IMR-90 (cell line): Measurements from ENCODE around the gene TMEM14A. TPM values are rescaled to one million over a fixed set of nuclear protein-coding genes. Genes with fewer than 3 reads are reported as not detected.

Experiments used
- ATAC-seq: fragments of 200-7000 bp; cut with Tn5 transposase; 2 replicates; pipeline ENCODE4 v1.9.1; 2020; ENCODE audit warnings: low read depth, mild to moderate bottlenecking, moderate library complexity
- BruUV-seq: library from RNA; stranded (reverse); fragments of 400-500 nt; replicated peaks from 2 replicates; lab custom pipeline; 2021; lab: Mats Ljungman, UMichigan
- CTCF ChIA-PET: fragments of 300-600 bp; formaldehyde crosslinking; extraction: SDS; loops from one replicate; lab custom pipeline; 2021; ENCODE audit warnings: antibody characterized with exemption; lab: Yijun Ruan, JAX
- POLR2A ChIA-PET: fragments of 300-600 bp; sonication (Branson Sonifier 250); formaldehyde crosslinking; loops from one replicate; lab custom pipeline; 2022; ENCODE audit warnings: antibody characterized with exemption; ENCODE audit not compliant: unreplicated experiment; lab: Charles Lee
- DNase-seq: peaks from one replicate; pipeline ENCODE4 v3.0.0; 2013
- H2AFZ ChIP-seq: replicated peaks from 2 replicates; pipeline ENCODE3; 2013; ENCODE audit warnings: low read length, mild to moderate bottlenecking; ENCODE audit not compliant: poor library complexity
- H2AK5ac ChIP-seq: 2 replicates; pipeline ENCODE4 v1.6.1; 2013; ENCODE audit warnings: low read depth, low read length, inconsistent platforms
- H2AK9ac ChIP-seq: replicated peaks from 2 replicates; pipeline ENCODE3; 2013; ENCODE audit warnings: mild to moderate bottlenecking, low read depth, low read length, moderate library complexity; ENCODE audit not compliant: poor library complexity
- H2BK120ac ChIP-seq: 2 replicates; pipeline ENCODE4 v1.6.1; 2013; ENCODE audit warnings: low read depth, low read length, inconsistent platforms
- H2BK15ac ChIP-seq: 3 replicates; pipeline ENCODE4 v1.6.1; 2013; ENCODE audit warnings: low read depth, low read length, inconsistent platforms
- H2BK20ac ChIP-seq: 2 replicates; pipeline ENCODE4 v1.6.1; 2013; ENCODE audit warnings: low read depth, mild to moderate bottlenecking, inconsistent platforms, low read length, moderate library complexity
- H2BK5ac ChIP-seq: 2 replicates; pipeline ENCODE4 v1.6.1; 2013; ENCODE audit warnings: mild to moderate bottlenecking, low read depth, low read length, inconsistent platforms; ENCODE audit not compliant: poor library complexity, severe bottlenecking
- H3K14ac ChIP-seq: replicated peaks from 2 replicates; pipeline ENCODE4 v1.6.1; 2013; ENCODE audit warnings: low read depth, low read length, inconsistent platforms
- H3K18ac ChIP-seq: 2 replicates; pipeline ENCODE4 v1.6.1; 2013; ENCODE audit warnings: low read depth, low read length, control low read depth
- H3K23ac ChIP-seq: 2 replicates; pipeline ENCODE4 v1.6.1; 2013; ENCODE audit warnings: low read depth, low read length, inconsistent platforms
- H3K27ac ChIP-seq: 2 replicates; pipeline ENCODE4 v1.5.1; 2013; ENCODE audit warnings: mild to moderate bottlenecking, control low read depth, low read length; ENCODE audit not compliant: insufficient read depth
- H3K27me3 ChIP-seq: 2 replicates; pipeline ENCODE4 v1.6.1; 2013; ENCODE audit warnings: low read length; ENCODE audit not compliant: control insufficient read depth, insufficient read depth
- H3K36me3 ChIP-seq: 2 replicates; pipeline ENCODE4 v1.6.1; 2013; ENCODE audit warnings: low read length, mixed read lengths; ENCODE audit not compliant: control insufficient read depth, insufficient read depth
- H3K4ac ChIP-seq: 2 replicates; pipeline ENCODE4 v1.6.1; 2013; ENCODE audit warnings: low read depth, low read length, inconsistent platforms
- H3K4me1 ChIP-seq: 2 replicates; pipeline ENCODE4 v1.6.1; 2013; ENCODE audit warnings: low read length, mixed read lengths; ENCODE audit not compliant: control insufficient read depth, insufficient read depth
- H3K4me2 ChIP-seq: 2 replicates; pipeline ENCODE4 v1.6.1; 2013; ENCODE audit warnings: low read depth, mild to moderate bottlenecking, control low read depth, low read length, moderate library complexity
- H3K4me3 ChIP-seq: 2 replicates; pipeline ENCODE4 v1.5.1; 2013; ENCODE audit warnings: low read depth, mild to moderate bottlenecking, control low read depth, low read length, moderate library complexity; ENCODE audit not compliant: insufficient read depth
- H3K56ac ChIP-seq: 2 replicates; pipeline ENCODE4 v1.6.1; 2013; ENCODE audit warnings: low read length, inconsistent platforms; ENCODE audit not compliant: insufficient read depth; ENCODE audit errors: extremely low read depth
- H3K79me1 ChIP-seq, 2 experiments: 2 replicates each; pipeline ENCODE4 v1.6.1; 2013; ENCODE audit warnings: low read length in 2 of 2, inconsistent platforms in 1 of 2, low read depth in 1 of 2
- H3K9ac ChIP-seq: 2 replicates; pipeline ENCODE4 v1.6.1; 2013; ENCODE audit warnings: low read depth, low read length, control low read depth
- H3K9me1 ChIP-seq: 2 replicates; pipeline ENCODE4 v1.6.1; 2013; ENCODE audit warnings: low read length, inconsistent platforms; ENCODE audit not compliant: insufficient read depth
- H3K9me3 ChIP-seq: 2 replicates; pipeline ENCODE4 v1.6.1; 2013; ENCODE audit warnings: low read length; ENCODE audit not compliant: control insufficient read depth, insufficient read depth
- H4K20me1 ChIP-seq: 2 replicates; pipeline ENCODE4 v1.6.1; 2013; ENCODE audit warnings: low read length, inconsistent platforms; ENCODE audit not compliant: insufficient read depth
- H4K5ac ChIP-seq: 2 replicates; pipeline ENCODE4 v1.6.1; 2013; ENCODE audit warnings: mild to moderate bottlenecking, low read depth, low read length, control low read depth
- H4K8ac ChIP-seq, 2 experiments: 2 replicates each; pipeline ENCODE4 v1.6.1; 2013; ENCODE audit warnings: low read depth in 2 of 2, low read length in 2 of 2, control low read depth in 1 of 2, inconsistent platforms in 1 of 2
- H4K91ac ChIP-seq: 2 replicates; pipeline ENCODE4 v1.6.1; 2013; ENCODE audit warnings: low read depth, low read length, inconsistent platforms; ENCODE audit not compliant: insufficient read depth
- BHLHE40 ChIP-seq: fragments of 150-350 bp; IDR thresholded peaks from 2 replicates; pipeline ENCODE4 v1.6.1; 2016; ENCODE audit warnings: mild to moderate bottlenecking, low read depth, low read length
- CEBPB ChIP-seq: IDR thresholded peaks from 2 replicates; pipeline ENCODE4 v1.6.1; 2012; ENCODE audit warnings: low read depth, low read length, improper control_type of control experiment
- CHD1 ChIP-seq: IDR thresholded peaks from 2 replicates; pipeline ENCODE4 v1.6.1; 2012; ENCODE audit warnings: low read depth, low read length, improper control_type of control experiment
- FOS ChIP-seq: fragments of 150-350 bp; IDR thresholded peaks from 2 replicates; pipeline ENCODE4 v1.6.1; 2016; ENCODE audit warnings: low read depth, low read length
- MAFK ChIP-seq: IDR thresholded peaks from 2 replicates; pipeline ENCODE4 v1.6.1; 2012; ENCODE audit warnings: low read depth, low read length, improper control_type of control experiment
- MAZ ChIP-seq: IDR thresholded peaks from 2 replicates; pipeline ENCODE4 v1.6.1; 2012; ENCODE audit warnings: low read depth, mild to moderate bottlenecking, low read length, improper control_type of control experiment, moderate library complexity, borderline replicate concordance
- MXI1 ChIP-seq: IDR thresholded peaks from 2 replicates; pipeline ENCODE4 v1.6.1; 2012; ENCODE audit warnings: low read depth, mild to moderate bottlenecking, low read length, moderate library complexity, borderline replicate concordance
- NFE2L2 ChIP-seq: fragments of 150-350 bp; IDR thresholded peaks from 2 replicates; pipeline ENCODE4 v1.6.1; 2016; ENCODE audit warnings: low read depth, mild to moderate bottlenecking, low read length
- POLR2A ChIP-seq: IDR thresholded peaks from 2 replicates; pipeline ENCODE4 v1.6.1; 2012; ENCODE audit warnings: mild to moderate bottlenecking, low read depth, low read length
- RAD21 ChIP-seq: IDR thresholded peaks from 2 replicates; pipeline ENCODE4 v1.6.1; 2012; ENCODE audit warnings: low read length, improper control_type of control experiment
- RCOR1 ChIP-seq: IDR thresholded peaks from 2 replicates; pipeline ENCODE4 v1.6.1; 2012; ENCODE audit warnings: mild to moderate bottlenecking, low read length, improper control_type of control experiment; ENCODE audit not compliant: insufficient replicate concordance
- RFX5 ChIP-seq: IDR thresholded peaks from 2 replicates; pipeline ENCODE4 v1.8.0; 2012; ENCODE audit warnings: low read depth, mild to moderate bottlenecking, low read length, moderate library complexity
- SMC3 ChIP-seq: fragments of 150-350 bp; IDR thresholded peaks from 2 replicates; pipeline ENCODE4 v1.6.1; 2016; ENCODE audit warnings: low read depth, mild to moderate bottlenecking, antibody characterized with exemption, low read length, moderate library complexity
- USF2 ChIP-seq: fragments of 150-350 bp; IDR thresholded peaks from 2 replicates; pipeline ENCODE4 v1.6.1; 2017; ENCODE audit warnings: mild to moderate bottlenecking, antibody characterized with exemption, low read length, low read depth
- WGBS, 2 experiments: methylation state at CpG; one replicate each; pipeline versions ENCODE4 v1.1.5 to v1.1.7; 2013; ENCODE audit warnings: missing lambda C conversion rate in 2 of 2; ENCODE audit not compliant: insufficient read length in 1 of 2; ENCODE audit errors: extremely low coverage in 2 of 2; 5-methylcytosine and 5-hydroxymethylcytosine counted together
- dilution Hi-C: fragments of 300-500 bp; cut with HindIII; formaldehyde crosslinking; loops from one replicate; pipeline ENCODE4 v1.14.3; 2018; ENCODE audit warnings: low sequenced_read_pairs; ENCODE audit not compliant: unreplicated experiment
- in situ Hi-C: fragments of 300-500 bp; cut with MboI; formaldehyde crosslinking; loops from 3 replicates; pipeline ENCODE4 v1.14.3; 2019; ENCODE audit warnings: low sequenced_read_pairs, inconsistent platforms, mixed read lengths
- intact Hi-C: fragments of 100-400 bp; cut with micrococcal nuclease; formaldehyde crosslinking; loops from 2 replicates; pipeline ENCODE4 v1.10.0; 2022
- polyA plus RNA-seq, 3 experiments: library from polyadenylated mRNA; depleted of rRNA; stranded (reverse); fragments of >200 nt; gene quantifications; 2 replicates each; pipeline ENCODE4 v1.2.3, GENCODE V29; 2012; ENCODE audit warnings: low replicate concordance in 1 of 3
- total RNA-seq: library from RNA; depleted of rRNA; stranded (reverse); fragments of >200 nt; gene quantifications from 2 replicates; pipeline ENCODE4 v1.2.3, GENCODE V29; 2012
- TF ChIP-seq, protein P1 (sequence below): fragments of 150-350 bp; IDR thresholded peaks from 2 replicates; pipeline ENCODE4 v1.6.1; 2016; ENCODE audit warnings: low read depth, mild to moderate bottlenecking, low read length, moderate library complexity, borderline replicate concordance
- TF ChIP-seq, protein P2 (sequence below): conservative IDR thresholded peaks from 2 replicates; pipeline ENCODE4 v1.5.1; 2012; ENCODE audit warnings: mild to moderate bottlenecking, low read depth, low read length, improper control_type of control experiment

The TMEM14A gene
- total and polyA plus RNA-seq, 2 of the 4 experiments (the other 2 are of a cell fraction), result 18.5 to 25.1 TPM

- no peak overlapping the region for H3K4ac ChIP-seq
- H2BK5ac ChIP-seq, result no peak overlapping the region
- no peaks in the 10 kb centered on the region; the same call in 1 of the 2 replicates for H3K9me1 ChIP-seq
- 100% methylated on average over 1 of the region's 2 CpGs; no CpG with 5 or more reads in 1 of the 2 experiments for WGBS, 2 experiments
- no peak overlapping the region for H4K5ac ChIP-seq
- dilution Hi-C loops (no loop called here), in situ Hi-C loops (no loop called here), intact Hi-C loops (no loop called here)
- H3K56ac ChIP-seq, result no peak overlapping the region
- H2BK20ac ChIP-seq, result no peak overlapping the region
- H3K9me3 ChIP-seq, result no peaks in the 10 kb centered on the region
- no peak overlapping the region for H2AK9ac ChIP-seq
- H4K91ac ChIP-seq, result no peak overlapping the region
- CTCF ChIA-PET, result no interaction called here
- no peaks in the 10 kb centered on the region; the same call in 1 of the 2 replicates for H3K27me3 ChIP-seq
- H3K23ac ChIP-seq, result no peak overlapping the region
- no peak for DNase-seq
- H2AFZ ChIP-seq, result no peak overlapping the region
- H3K79me1 ChIP-seq, result no peaks in the 10 kb centered on the region
- H3K9ac ChIP-seq, result no peak overlapping the region
- no peak overlapping the region for H3K4me3 ChIP-seq
- H3K27ac ChIP-seq, result no peak overlapping the region
- no peak overlapping the region for H2AK5ac ChIP-seq
- POLR2A ChIA-PET, result no interaction called here
- no peak overlapping the region for H2BK15ac ChIP-seq
- ATAC-seq, result no peak
- no peak overlapping the region for H3K18ac ChIP-seq
- no peaks in the 10 kb centered on the region; the same call in 1 of the 2 replicates for H3K4me1 ChIP-seq
- no TSS peak for BruUV-seq
- H4K20me1 ChIP-seq, result no peaks in the 10 kb centered on the region
- no peak overlapping the region for H4K8ac ChIP-seq
- H3K4me2 ChIP-seq, result no peak overlapping the region
- TF ChIP-seq MAFK (no peak), CHD1 (no peak), RCOR1 (no peak), MAZ (no peak), RFX5 (no peak), CEBPB (no peak), FOS (no peak), NFE2L2 (no peak), BHLHE40 (no peak), MXI1 (no peak), RAD21 (no peak), USF2 (no peak), POLR2A (no peak), SMC3 (no peak)
- TF ChIP-seq, protein P1, sequence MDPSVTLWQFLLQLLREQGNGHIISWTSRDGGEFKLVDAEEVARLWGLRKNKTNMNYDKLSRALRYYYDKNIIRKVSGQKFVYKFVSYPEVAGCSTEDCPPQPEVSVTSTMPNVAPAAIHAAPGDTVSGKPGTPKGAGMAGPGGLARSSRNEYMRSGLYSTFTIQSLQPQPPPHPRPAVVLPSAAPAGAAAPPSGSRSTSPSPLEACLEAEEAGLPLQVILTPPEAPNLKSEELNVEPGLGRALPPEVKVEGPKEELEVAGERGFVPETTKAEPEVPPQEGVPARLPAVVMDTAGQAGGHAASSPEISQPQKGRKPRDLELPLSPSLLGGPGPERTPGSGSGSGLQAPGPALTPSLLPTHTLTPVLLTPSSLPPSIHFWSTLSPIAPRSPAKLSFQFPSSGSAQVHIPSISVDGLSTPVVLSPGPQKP, result no peak
- TF ChIP-seq, protein P2, sequence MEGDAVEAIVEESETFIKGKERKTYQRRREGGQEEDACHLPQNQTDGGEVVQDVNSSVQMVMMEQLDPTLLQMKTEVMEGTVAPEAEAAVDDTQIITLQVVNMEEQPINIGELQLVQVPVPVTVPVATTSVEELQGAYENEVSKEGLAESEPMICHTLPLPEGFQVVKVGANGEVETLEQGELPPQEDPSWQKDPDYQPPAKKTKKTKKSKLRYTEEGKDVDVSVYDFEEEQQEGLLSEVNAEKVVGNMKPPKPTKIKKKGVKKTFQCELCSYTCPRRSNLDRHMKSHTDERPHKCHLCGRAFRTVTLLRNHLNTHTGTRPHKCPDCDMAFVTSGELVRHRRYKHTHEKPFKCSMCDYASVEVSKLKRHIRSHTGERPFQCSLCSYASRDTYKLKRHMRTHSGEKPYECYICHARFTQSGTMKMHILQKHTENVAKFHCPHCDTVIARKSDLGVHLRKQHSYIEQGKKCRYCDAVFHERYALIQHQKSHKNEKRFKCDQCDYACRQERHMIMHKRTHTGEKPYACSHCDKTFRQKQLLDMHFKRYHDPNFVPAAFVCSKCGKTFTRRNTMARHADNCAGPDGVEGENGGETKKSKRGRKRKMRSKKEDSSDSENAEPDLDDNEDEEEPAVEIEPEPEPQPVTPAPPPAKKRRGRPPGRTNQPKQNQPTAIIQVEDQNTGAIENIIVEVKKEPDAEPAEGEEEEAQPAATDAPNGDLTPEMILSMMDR, result no peak
- H3K14ac ChIP-seq, result no peak overlapping the region
- H2BK120ac ChIP-seq, result no peak overlapping the region
- no peaks in the 10 kb centered on the region for H3K36me3 ChIP-seq
These were observed 57.0 kb downstream of the TMEM14A start for GRCh38 chr6:52727908-52728307.
